MM.1S (cell line): ENCODE results near the gene PLA2G15.

ENCODE experiments used
- DNase-seq: peaks from one replicate; pipeline ENCODE4 v3.0.0-alpha.2; 2015
- H2AFZ ChIP-seq: fragments of 300-600 bp; sonication (generic); 2 replicates; pipeline ENCODE4 v1.6.0; 2016; ENCODE audit warnings: antibody characterized with exemption, low read length
- H3F3A ChIP-seq: fragments of 300-600 bp; sonication (generic); 2 replicates; pipeline ENCODE4 v1.6.1; 2016; ENCODE audit warnings: mild to moderate bottlenecking, antibody characterized with exemption, low read length, moderate library complexity, mixed read lengths; ENCODE audit not compliant: insufficient read depth
- H3K27ac ChIP-seq: fragments of 300-600 bp; sonication (generic); 2 replicates; pipeline ENCODE4 v1.5.1; 2016; ENCODE audit warnings: mild to moderate bottlenecking, low read length
- H3K27me3 ChIP-seq: fragments of 300-600 bp; sonication (generic); replicated peaks from 2 replicates; pipeline ENCODE4 v1.6.0; 2016; ENCODE audit warnings: low read length; ENCODE audit not compliant: insufficient read depth
- H3K36me3 ChIP-seq: fragments of 300-600 bp; sonication (generic); replicated peaks from 2 replicates; pipeline ENCODE4 v1.6.1; 2016; ENCODE audit warnings: mild to moderate bottlenecking, low read length, mixed read lengths; ENCODE audit not compliant: insufficient read depth
- H3K4me1 ChIP-seq: fragments of 300-600 bp; sonication (generic); 2 replicates; pipeline ENCODE4 v1.6.1; 2016; ENCODE audit warnings: low read length, mixed read lengths
- H3K4me2 ChIP-seq: fragments of 300-600 bp; sonication (generic); 2 replicates; pipeline ENCODE4 v1.6.0; 2016; ENCODE audit warnings: low read depth, low read length
- H3K4me3 ChIP-seq: fragments of 300-600 bp; sonication (generic); 2 replicates; pipeline ENCODE4 v1.5.1; 2016; ENCODE audit warnings: low read length, mixed read lengths
- H3K79me2 ChIP-seq: fragments of 300-600 bp; sonication (generic); 2 replicates; pipeline ENCODE4 v1.6.1; 2016; ENCODE audit warnings: mixed run types, low read length, mixed read lengths
- H3K9ac ChIP-seq: fragments of 300-600 bp; sonication (generic); 2 replicates; pipeline ENCODE4 v1.6.1; 2016; ENCODE audit warnings: low read length, mixed read lengths
- H3K9me2 ChIP-seq: fragments of 300-600 bp; sonication (generic); replicated peaks from 2 replicates; pipeline ENCODE4 v1.6.1; 2016; ENCODE audit warnings: mild to moderate bottlenecking, low read length, mixed read lengths; ENCODE audit not compliant: insufficient read depth
- H3K9me3 ChIP-seq: fragments of 300-600 bp; sonication (generic); replicated peaks from 2 replicates; pipeline ENCODE4 v1.6.1; 2016; ENCODE audit warnings: mild to moderate bottlenecking, low read length, mixed read lengths; ENCODE audit not compliant: insufficient read depth
- H4K20me1 ChIP-seq: fragments of 300-600 bp; sonication (generic); 2 replicates; pipeline ENCODE4 v1.6.1; 2016; ENCODE audit warnings: mild to moderate bottlenecking, low read length, moderate library complexity, mixed read lengths; ENCODE audit not compliant: insufficient read depth
- CTCF ChIP-seq: fragments of 300-600 bp; sonication (generic); IDR thresholded peaks from 2 replicates; pipeline ENCODE4 v1.5.1; 2016; ENCODE audit warnings: antibody characterized with exemption, low read length, mixed read lengths
- EZH2 ChIP-seq: fragments of 300-600 bp; sonication (generic); optimal IDR thresholded peaks from 2 replicates; pipeline ENCODE3; 2017; ENCODE audit warnings: low read depth, mild to moderate bottlenecking, antibody characterized with exemption, low read length, mixed read lengths
- EZH2phosphoT487 ChIP-seq: fragments of 300-600 bp; sonication (generic); IDR thresholded peaks from 2 replicates; pipeline ENCODE4 v1.6.1; 2018; ENCODE audit warnings: antibody characterized with exemption, low read length

PLA2G15 gene

GRCh38 chr16:68273459-68273858 lies 28.3 kb downstream of the PLA2G15 start:
- peaks cover 63% of the 10 kb centered on the region for H3K4me1 ChIP-seq
- peaks cover 59% of the 10 kb centered on the region for H3F3A ChIP-seq
- H3K36me3 ChIP-seq: no peaks in the 10 kb centered on the region
- no peaks in the 10 kb centered on the region for H4K20me1 ChIP-seq
- no peak for TF ChIP-seq EZH2phosphoT487
- no peak for TF ChIP-seq CTCF
- TF ChIP-seq EZH2: no peak
- H2AFZ ChIP-seq: no peak overlapping the region
- H3K9ac ChIP-seq: peak overlapping the region; percentile 24; the same call in 1 of the 2 replicates
- H3K4me2 ChIP-seq: peak overlapping the region; percentile 47
- no peaks in the 10 kb centered on the region for H3K27me3 ChIP-seq
- H3K4me3 ChIP-seq: no peak overlapping the region
- H3K9me2 ChIP-seq: no peaks in the 10 kb centered on the region
- H3K27ac ChIP-seq: peak overlapping the region; percentile 79
- H3K9me3 ChIP-seq: no peaks in the 10 kb centered on the region
- H3K79me2 ChIP-seq: peaks cover 82% of the 10 kb centered on the region
- DNase-seq: no peak

GRCh38 chr16:68273896-68274295 lies 28.7 kb downstream of the PLA2G15 start:
- Histone ChIP-seq H2AFZ (no peak overlapping the region), H3K27ac (peak overlapping the region; percentile 79; the same call in 1 of the 2 replicates), H3K9ac (no peak overlapping the region), H3K4me3 (no peak overlapping the region), H3K36me3 (no peaks in the 10 kb centered on the region), H4K20me1 (no peaks in the 10 kb centered on the region), H3K9me3 (no peaks in the 10 kb centered on the region), H3K79me2 (peaks cover 78% of the 10 kb centered on the region), H3K4me1 (peaks cover 63% of the 10 kb centered on the region), H3K4me2 (peak overlapping the region; percentile 40), H3F3A (peaks cover 59% of the 10 kb centered on the region), H3K9me2 (no peaks in the 10 kb centered on the region), H3K27me3 (no peaks in the 10 kb centered on the region)
- DNase-seq: no peak
- TF ChIP-seq EZH2phosphoT487 (no peak), EZH2 (no peak), CTCF (no peak)

DNA sequence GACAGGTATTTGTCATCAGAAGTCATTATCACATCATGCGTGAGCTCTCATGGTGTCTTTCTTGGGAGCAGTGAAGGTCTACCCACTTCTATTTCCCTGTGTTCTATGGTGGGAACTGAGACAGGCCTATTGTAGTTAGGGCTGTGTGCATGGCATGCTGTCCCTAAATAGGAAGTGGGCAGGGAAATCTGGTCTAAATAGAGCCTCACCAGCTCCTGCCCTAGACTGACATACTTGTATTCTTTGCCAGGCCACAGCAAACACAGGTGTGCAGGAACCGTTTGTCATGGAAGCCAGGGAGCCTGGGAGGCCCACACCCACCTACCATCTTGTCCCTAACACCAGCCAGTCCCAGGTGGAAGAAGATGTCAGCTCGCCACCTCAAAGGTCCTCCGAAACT lies 29.3 kb downstream of the PLA2G15 start:
- TF ChIP-seq CTCF (no peak), EZH2 (no peak), EZH2phosphoT487 (no peak)
- DNase-seq: no peak
- H3K27me3 ChIP-seq: no peaks in the 10 kb centered on the region
- H3K9me2 ChIP-seq: no peaks in the 10 kb centered on the region
- H3K27ac ChIP-seq: peak overlapping the region; percentile 79; the same call in 1 of the 2 replicates
- no peak overlapping the region for H2AFZ ChIP-seq
- no peaks in the 10 kb centered on the region for H3K9me3 ChIP-seq
- peaks cover 78% of the 10 kb centered on the region for H3K79me2 ChIP-seq
- no peaks in the 10 kb centered on the region for H3K36me3 ChIP-seq
- no peak overlapping the region for H3K4me3 ChIP-seq
- peaks cover 63% of the 10 kb centered on the region for H3K4me1 ChIP-seq
- H4K20me1 ChIP-seq: no peaks in the 10 kb centered on the region
- H3K4me2 ChIP-seq: peak overlapping the region; percentile 40
- peak overlapping the region; percentile 3; the same call in 1 of the 2 replicates for H3K9ac ChIP-seq
- peaks cover 59% of the 10 kb centered on the region for H3F3A ChIP-seq
